ENCODE data around the gene GOLGA7B.
A peak's percentile ranks its signal among the peaks of the same experiment; 100 is the strongest.

GRCh38 chr10:97882142-97883091, 32.8 kb downstream of the GOLGA7B start:
- TF ChIP-seq CTCF (IDR thresholded peaks at IDR 0.05) (no peak), REST (IDR thresholded peaks at IDR 0.05; ENCODE audit: insufficient read depth in 1 of 2, low read depth in 2 of 2, low read length in 1 of 2) (no peak), POLR2AphosphoS5 (IDR thresholded peaks at IDR 0.05; ENCODE audit: low read depth, low read length) (peak; percentile 34; the same call in 1 of the 2 replicates), TCF7L2 (IDR thresholded peaks at IDR 0.05; ENCODE audit: low read depth, low read length) (no peak)
